Uterus (tissue), 4 donors: ENCODE results near the gene TMEM217. TPM values are rescaled to one million over a fixed set of nuclear protein-coding genes. Genes with fewer than 3 reads are reported as not detected.

Experiments used
- DNase-seq, 2 donors: peaks; one replicate each; pipeline ENCODE4 v3.0.0-alpha.2; 2019 to 2020
- H3K27ac ChIP-seq, 2 donors: fragments of 200-600 bp; sonication (generic); 1 replicate in 1 of 2; 2 replicates in 1 of 2; pipeline ENCODE4 v1.5.1; 2016 to 2018
- H3K27me3 ChIP-seq, 2 donors: fragments of 200-600 bp; sonication (generic); one replicate each; pipeline ENCODE4 v1.5.1; 2018 to 2019; ENCODE audit warnings: control low read depth in 1 of 2
- H3K36me3 ChIP-seq, 2 donors: fragments of 200-600 bp; sonication (generic); one replicate each; pipeline ENCODE4 v1.5.1; 2019; ENCODE audit warnings: control low read depth in 1 of 2
- H3K4me1 ChIP-seq, 2 donors: fragments of 200-600 bp; sonication (generic); one replicate each; pipeline ENCODE4 v1.5.1; 2018 to 2019; ENCODE audit warnings: control low read depth in 1 of 2
- H3K4me3 ChIP-seq, 2 donors: fragments of 200-600 bp; sonication (generic); 1 replicate in 1 of 2; 2 replicates in 1 of 2; pipeline ENCODE4 v1.5.1; 2018 to 2019; ENCODE audit warnings: mild to moderate bottlenecking in 1 of 2
- H3K9me3 ChIP-seq, 2 donors: fragments of 200-600 bp; sonication (generic); one replicate each; pipeline ENCODE4 v1.5.1; 2019; ENCODE audit warnings: control low read depth in 1 of 2
- POLR2A ChIP-seq, 2 donors: fragments of 450-650 bp; IDR thresholded peaks; one replicate each; pipeline ENCODE4 v1.6.1; 2016; ENCODE audit warnings: antibody characterized with exemption in 2 of 2, mild to moderate bottlenecking in 1 of 2, moderate library complexity in 1 of 2
- intact Hi-C: fragments of 100-400 bp; cut with DNase I; formaldehyde crosslinking; loops from one replicate; pipeline ENCODE4 v1.15.1; 2023; ENCODE audit warnings: low total_unique reads
- total RNA-seq, 4 donors: library from RNA; depleted of rRNA in 3 of 4; stranded (reverse); fragments of >200 nt in 3 of 4; gene quantifications; one replicate each; pipeline versions ENCODE4 v1.1.0 to v1.2.4, GENCODE V29; 2014 to 2023
- TF ChIP-seq, protein P1 (sequence below), 4 experiments: fragments of 200-600 bp in 2 of 4; fragments of 450-650 bp in 2 of 4; sonication (generic) in 2 of 4; IDR thresholded peaks; one replicate each; pipeline ENCODE4 v1.5.1; 2016 to 2019; ENCODE audit warnings: antibody characterized with exemption in 4 of 4, mild to moderate bottlenecking in 2 of 4, moderate library complexity in 1 of 4
- donor health status: DM: yes; HTN: yes; CAD: no.

The TMEM217 gene
- total RNA-seq, 4 donors from 2014 or later: 0.21 to 1.6 TPM; not detected in 2

- TF ChIP-seq POLR2A (IDR thresholded peaks at IDR 0.05): no peak
- TF ChIP-seq, protein P1, sequence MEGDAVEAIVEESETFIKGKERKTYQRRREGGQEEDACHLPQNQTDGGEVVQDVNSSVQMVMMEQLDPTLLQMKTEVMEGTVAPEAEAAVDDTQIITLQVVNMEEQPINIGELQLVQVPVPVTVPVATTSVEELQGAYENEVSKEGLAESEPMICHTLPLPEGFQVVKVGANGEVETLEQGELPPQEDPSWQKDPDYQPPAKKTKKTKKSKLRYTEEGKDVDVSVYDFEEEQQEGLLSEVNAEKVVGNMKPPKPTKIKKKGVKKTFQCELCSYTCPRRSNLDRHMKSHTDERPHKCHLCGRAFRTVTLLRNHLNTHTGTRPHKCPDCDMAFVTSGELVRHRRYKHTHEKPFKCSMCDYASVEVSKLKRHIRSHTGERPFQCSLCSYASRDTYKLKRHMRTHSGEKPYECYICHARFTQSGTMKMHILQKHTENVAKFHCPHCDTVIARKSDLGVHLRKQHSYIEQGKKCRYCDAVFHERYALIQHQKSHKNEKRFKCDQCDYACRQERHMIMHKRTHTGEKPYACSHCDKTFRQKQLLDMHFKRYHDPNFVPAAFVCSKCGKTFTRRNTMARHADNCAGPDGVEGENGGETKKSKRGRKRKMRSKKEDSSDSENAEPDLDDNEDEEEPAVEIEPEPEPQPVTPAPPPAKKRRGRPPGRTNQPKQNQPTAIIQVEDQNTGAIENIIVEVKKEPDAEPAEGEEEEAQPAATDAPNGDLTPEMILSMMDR (IDR thresholded peaks at IDR 0.05): no peak
- no peaks in the 10 kb centered on the region for H3K36me3 ChIP-seq
- no peak overlapping the region for H3K4me3 ChIP-seq
- no peaks in the 10 kb centered on the region for H3K4me1 ChIP-seq
- no peaks in the 10 kb centered on the region for H3K27me3 ChIP-seq
- DNase-seq: peak in 1 of 2 donors; percentile 46
- H3K9me3 ChIP-seq: no peaks in the 10 kb centered on the region
- intact Hi-C loops: loop anchor here (10.0 kb wide), 1 partner anchor 149 kb away; no protein-coding TSS in a partner anchor
- H3K27ac ChIP-seq: peak overlapping the region; percentile 91 to 94
Measured at GRCh38 chr6:37173493-37174195, 84.3 kb downstream of the TMEM217 start.

GRCh38 chr6:37172912-37173492 lies 84.9 kb downstream of the TMEM217 start:
- Histone ChIP-seq H3K27me3 (no peaks in the 10 kb centered on the region), H3K4me3 (peak overlapping the region in 1 of 2 donors; percentile 85), H3K36me3 (no peaks in the 10 kb centered on the region), H3K9me3 (no peaks in the 10 kb centered on the region), H3K4me1 (no peaks in the 10 kb centered on the region), H3K27ac (peak overlapping the region; percentile 91 to 94)
- no peak for DNase-seq
- TF ChIP-seq, protein P1 (IDR thresholded peaks at IDR 0.05): no peak
- no peak for TF ChIP-seq POLR2A (IDR thresholded peaks at IDR 0.05)
- intact Hi-C loops: loop anchor here (10.0 kb wide), 1 partner anchor 148 kb away; no protein-coding TSS in a partner anchor

DNA sequence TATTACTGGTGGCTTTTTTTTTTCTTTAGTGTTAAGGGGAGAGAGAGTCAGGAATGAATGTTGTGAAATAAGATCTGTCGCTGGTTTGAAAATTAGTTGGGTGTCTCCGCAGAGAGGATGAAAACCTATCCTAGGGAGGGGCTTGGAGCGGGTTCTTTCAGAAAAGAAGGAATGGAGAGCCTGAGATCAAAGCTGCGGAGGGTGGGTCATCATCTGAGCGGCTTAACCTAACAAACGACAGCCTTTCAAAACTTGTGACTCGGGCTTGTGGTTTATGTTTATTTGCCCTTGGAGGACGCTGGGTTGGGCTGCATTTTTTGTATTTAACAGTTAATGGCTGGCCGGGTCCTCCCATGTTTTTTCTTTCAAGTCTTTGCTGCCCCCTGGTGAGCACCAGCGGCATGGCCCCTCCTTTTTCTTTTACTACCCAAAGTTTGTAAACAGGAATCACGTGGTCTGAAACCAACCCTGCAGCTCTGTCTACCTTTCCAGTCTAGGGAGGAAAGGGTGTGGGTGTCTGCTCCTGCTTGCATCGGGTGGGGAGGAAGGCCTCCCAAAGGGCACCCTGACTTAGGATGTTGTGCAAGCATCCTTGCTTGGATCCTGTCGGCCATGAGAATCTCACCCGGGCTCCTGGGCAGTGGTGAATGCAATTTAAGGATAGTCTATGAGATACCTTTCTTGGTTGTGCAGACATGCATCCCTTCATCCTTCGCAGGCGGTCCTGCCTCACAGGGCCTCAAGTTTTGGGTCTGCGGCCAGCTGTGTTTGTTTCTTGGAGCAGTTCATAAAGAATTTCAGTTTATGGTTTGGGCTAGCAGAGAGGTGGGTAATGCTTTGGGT lies 85.8 kb downstream of the TMEM217 start:
- peak overlapping the region; percentile 91 to 94 for H3K27ac ChIP-seq
- H3K4me1 ChIP-seq: no peaks in the 10 kb centered on the region
- DNase-seq: peak; percentile 90 to 94
- TF ChIP-seq, protein P1 (IDR thresholded peaks at IDR 0.05): peak; percentile 92 to 98 (median 96)
- peak in 1 of 2 donors; percentile 16 for TF ChIP-seq POLR2A (IDR thresholded peaks at IDR 0.05)
- intact Hi-C loops: loop anchor here (2.0 to 10.0 kb wide), 2 partner anchors 115 to 147 kb away; no protein-coding TSS in a partner anchor
- peak overlapping the region; percentile 73 to 85 for H3K4me3 ChIP-seq
- no peaks in the 10 kb centered on the region for H3K36me3 ChIP-seq
- no peaks in the 10 kb centered on the region for H3K9me3 ChIP-seq
- no peaks in the 10 kb centered on the region for H3K27me3 ChIP-seq

GRCh38 chr6:37171201-37171969 lies 86.6 kb downstream of the TMEM217 start:
- Histone ChIP-seq H3K9me3 (no peaks in the 10 kb centered on the region), H3K27me3 (no peaks in the 10 kb centered on the region), H3K4me1 (no peaks in the 10 kb centered on the region), H3K4me3 (peak overlapping the region; percentile 73 to 85), H3K27ac (peak overlapping the region; percentile 91 to 94), H3K36me3 (no peaks in the 10 kb centered on the region)
- no peak for TF ChIP-seq POLR2A (IDR thresholded peaks at IDR 0.05)
- TF ChIP-seq, protein P1 (IDR thresholded peaks at IDR 0.05): peak in 1 of 4 experiments; percentile 16
- peak; percentile 60 to 63 for DNase-seq
- intact Hi-C loops: loop anchor here (2.0 to 10.0 kb wide), 2 partner anchors 115 to 147 kb away; no protein-coding TSS in a partner anchor
